WI38 (cell line): ENCODE data around the gene MYCN.
"Not testable (repeated sequence)": the region's sequence is repeated elsewhere in the genome, so short reads cannot be mapped to it uniquely, and the experiment has no call there.

Source experiments
- H3K4me3 ChIP-seq: 2 replicates; pipeline ENCODE4 v1.5.1; 2011; ENCODE audit warnings: low read depth, mild to moderate bottlenecking, control low read depth, low read length
- CTCF ChIP-seq: IDR thresholded peaks from 2 replicates; pipeline ENCODE4 v1.5.1; 2012; ENCODE audit warnings: low read depth, mild to moderate bottlenecking, control low read depth, low read length

Gene MYCN

DNA sequence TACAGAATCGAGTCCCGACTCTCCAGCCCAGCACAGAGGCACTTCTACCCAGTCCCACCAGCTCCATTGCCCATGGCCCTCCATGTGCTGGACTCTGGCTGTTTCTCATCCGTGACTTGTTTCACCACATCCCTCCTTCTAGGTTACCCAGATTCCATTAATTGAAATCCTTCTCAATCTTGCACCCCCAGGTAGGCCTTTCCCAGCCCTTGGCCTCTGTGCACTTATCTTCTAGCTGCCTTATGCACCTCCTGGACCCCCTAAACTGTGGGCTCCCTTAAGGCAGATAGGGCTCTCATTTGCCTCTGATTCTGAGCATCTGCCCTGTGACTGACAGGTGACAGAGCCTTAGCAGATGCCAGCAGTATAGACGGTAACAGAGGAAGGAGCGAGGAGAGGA is 9.2 kb downstream of the MYCN start:
- no peak overlapping the region for H3K4me3 ChIP-seq
- TF ChIP-seq CTCF = no peak

DNA sequence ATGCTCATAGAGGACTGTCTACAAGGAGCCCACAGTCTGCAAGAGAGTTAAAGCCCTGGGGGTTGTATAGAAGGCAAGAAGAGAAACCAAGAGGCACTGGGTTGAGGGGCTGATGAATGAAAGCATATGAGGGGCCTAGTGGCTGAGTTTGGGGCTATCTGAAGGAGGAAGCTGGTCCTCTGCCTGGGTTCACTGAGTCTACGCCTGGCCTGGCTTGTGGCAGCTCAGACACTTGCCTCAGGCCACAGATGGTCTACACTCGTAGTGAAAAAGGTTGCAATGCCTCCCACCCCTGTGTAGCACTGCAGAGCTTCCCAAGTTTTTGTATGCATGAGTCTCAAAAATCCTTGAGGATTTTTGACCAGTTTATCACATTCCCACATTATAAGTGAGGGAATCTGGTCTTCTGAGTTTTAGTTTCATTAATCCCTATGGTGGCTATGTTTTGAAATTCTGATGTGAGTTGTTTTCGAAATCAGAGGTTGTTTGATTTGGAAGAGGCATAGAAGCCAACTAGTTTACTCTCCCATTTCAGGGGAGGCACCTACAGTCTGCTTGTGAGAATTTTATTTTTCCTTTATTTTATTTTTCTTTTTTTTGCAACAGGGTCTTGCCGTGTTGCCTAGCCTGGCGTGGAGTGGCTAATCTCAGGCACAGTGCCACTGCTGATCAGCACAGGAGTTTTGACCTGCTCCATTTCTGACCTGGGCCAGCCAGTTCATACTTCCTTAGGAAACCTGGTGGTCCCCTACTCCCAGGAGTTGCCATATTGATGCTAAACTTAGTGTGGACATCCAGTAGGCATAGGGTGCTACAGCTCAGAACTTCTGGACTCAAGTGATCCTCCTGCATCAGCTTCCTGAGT is 10.0 kb downstream of the MYCN start:
- no peak for TF ChIP-seq CTCF
- no peak overlapping the region for H3K4me3 ChIP-seq

DNA sequence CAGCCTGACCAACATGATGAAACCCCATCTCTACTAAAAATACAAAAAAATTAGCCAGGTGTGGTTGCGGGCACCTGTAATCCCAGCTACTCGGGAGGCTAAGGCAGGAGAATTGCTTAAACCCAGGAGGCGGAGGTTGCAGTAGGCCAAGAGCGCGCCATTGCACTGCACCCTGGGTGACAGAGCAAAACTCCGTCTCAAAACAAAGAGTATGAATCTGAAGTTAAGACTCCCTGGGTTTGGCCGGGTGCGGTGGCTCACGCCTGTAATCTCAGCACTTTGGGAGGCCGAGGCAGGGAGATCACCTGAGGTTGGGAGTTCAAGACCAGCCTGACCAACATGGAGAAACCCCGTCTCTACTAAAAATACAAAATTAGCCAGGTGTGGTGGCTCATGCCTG is 11.6 kb downstream of the MYCN start:
- not testable (repeated sequence) for H3K4me3 ChIP-seq

GRCh38 chr2:15952451-15953146 is 12.2 kb downstream of the MYCN start:
- H3K4me3 ChIP-seq = no peak overlapping the region
- no peak for TF ChIP-seq CTCF

DNA sequence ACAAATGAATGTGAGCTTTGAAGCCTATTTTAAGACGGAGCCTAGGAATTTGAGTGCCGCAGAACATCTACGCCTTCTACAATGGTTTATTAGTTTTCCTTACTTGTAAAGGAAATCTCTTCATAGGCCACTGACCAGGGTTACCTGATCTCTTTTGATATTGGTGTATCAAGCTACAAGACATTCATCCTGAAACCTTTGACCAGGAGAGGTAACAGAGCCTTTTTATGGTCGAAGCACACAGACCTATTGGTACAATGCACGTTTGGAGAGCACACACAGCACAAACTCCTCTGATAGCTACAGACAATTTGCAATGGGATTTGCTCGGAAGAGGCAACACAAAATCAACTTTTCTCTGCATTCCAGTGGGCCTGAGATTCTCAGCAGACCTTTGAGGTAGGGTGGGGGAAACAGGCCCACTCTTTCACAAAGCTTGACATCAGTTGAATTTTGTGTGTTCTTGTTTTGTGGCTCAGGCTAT is 12.8 kb downstream of the MYCN start:
- no peak overlapping the region for H3K4me3 ChIP-seq

DNA sequence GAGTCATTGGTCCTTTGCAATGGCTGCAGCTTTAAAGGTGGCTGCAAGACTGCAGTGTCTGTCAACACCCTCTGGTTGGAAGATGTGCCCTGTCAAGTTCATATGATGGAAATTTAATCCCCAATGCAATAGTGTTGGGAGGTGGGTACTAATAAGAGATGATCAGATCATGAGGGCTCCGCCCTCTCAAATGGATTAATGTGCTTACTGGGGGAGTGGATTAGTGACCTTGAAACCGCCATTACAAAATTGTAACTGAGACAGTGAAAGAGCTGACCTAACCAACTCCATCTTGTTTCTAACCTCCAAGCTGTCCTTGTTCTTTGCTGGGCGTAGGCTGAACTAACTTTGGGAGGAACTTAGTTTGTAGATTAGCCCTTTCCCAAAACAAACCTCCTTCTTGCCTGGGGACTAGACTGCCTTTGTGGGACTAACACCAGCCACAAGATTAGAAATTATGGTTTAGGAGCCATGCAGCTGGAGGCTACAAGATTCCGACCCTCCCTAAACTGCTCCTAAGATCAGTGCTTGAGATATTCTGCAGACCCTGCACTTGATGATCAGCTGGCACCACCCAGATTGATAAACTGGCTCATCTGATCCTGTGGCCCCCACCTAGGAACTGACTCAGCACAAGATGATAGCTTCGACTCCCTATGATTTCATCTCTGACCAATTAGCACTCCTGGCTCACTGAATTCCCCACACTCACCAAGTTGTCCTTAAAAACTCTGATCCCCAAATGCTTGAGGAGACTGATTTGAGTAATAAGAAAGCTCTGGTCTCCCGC is 13.7 kb downstream of the MYCN start:
- H3K4me3 ChIP-seq = no peak overlapping the region

More for the DNA sequence above, 12.8 kb downstream of the MYCN start:
- TF ChIP-seq CTCF = no peak

More for the DNA sequence above, 13.7 kb downstream of the MYCN start:
- no peak for TF ChIP-seq CTCF
